LNCaP clone FGC (cell line): ENCODE measurements around the gene SIT1.

Source experiments
- DNase-seq: peaks from one replicate; pipeline ENCODE4 v3.0.0-alpha.2; 2011; ENCODE audit warnings: low read depth
- H3K4me3 ChIP-seq: 2 replicates; pipeline ENCODE4 v1.5.1; 2011; ENCODE audit warnings: mild to moderate bottlenecking, low read depth, low read length, control low read depth
- TF ChIP-seq, protein P1 (sequence below): IDR thresholded peaks from 2 replicates; pipeline ENCODE4 v1.5.1; 2012; ENCODE audit warnings: mild to moderate bottlenecking; ENCODE audit not compliant: control insufficient read depth, insufficient read depth; ENCODE audit errors: extremely low read depth

Gene SIT1

DNA sequence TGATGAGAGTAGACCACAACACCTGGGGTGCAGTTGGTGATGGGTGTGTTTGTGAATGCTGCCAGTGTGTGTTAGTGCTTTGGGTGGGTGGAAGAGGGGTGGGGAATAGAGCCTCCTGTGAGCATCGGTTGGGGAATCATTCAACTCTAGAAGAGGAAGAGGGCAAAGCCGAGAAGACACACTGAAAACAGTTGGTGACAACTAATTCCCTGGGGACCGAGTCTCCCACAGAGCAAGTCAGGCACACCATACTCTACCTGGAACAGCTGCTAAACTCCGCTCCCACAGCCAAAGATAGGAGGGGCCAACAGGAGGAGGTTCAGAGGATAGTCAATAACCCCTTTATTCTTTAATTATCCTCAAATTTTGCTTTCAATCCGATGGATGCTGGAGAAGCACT lies 15.8 kb upstream of the SIT1 start:
- H3K4me3 ChIP-seq = no peak overlapping the region
- TF ChIP-seq, protein P1, sequence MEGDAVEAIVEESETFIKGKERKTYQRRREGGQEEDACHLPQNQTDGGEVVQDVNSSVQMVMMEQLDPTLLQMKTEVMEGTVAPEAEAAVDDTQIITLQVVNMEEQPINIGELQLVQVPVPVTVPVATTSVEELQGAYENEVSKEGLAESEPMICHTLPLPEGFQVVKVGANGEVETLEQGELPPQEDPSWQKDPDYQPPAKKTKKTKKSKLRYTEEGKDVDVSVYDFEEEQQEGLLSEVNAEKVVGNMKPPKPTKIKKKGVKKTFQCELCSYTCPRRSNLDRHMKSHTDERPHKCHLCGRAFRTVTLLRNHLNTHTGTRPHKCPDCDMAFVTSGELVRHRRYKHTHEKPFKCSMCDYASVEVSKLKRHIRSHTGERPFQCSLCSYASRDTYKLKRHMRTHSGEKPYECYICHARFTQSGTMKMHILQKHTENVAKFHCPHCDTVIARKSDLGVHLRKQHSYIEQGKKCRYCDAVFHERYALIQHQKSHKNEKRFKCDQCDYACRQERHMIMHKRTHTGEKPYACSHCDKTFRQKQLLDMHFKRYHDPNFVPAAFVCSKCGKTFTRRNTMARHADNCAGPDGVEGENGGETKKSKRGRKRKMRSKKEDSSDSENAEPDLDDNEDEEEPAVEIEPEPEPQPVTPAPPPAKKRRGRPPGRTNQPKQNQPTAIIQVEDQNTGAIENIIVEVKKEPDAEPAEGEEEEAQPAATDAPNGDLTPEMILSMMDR = no peak
- no peak for DNase-seq

DNA sequence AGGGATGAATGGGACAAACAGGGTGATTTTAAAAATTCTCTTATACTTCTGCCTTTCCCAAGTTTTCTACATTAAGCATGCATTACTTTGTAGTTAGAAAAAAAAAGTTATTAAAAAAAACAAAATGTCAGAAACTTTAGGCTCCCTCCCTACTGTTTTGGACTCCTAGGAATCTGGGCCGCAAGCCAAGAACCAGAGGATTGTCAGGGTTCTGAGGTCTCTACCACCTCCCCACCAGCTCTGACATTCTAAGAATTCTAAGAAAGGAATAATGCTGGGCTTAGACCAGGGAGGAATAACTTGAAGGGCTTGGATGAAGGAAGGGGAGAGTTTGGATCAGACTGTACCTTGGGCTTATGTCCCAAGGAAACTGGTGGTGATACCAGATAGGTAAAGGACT lies 15.3 kb upstream of the SIT1 start:
- TF ChIP-seq, protein P1 = no peak
- no peak overlapping the region for H3K4me3 ChIP-seq
- DNase-seq = no peak

DNA sequence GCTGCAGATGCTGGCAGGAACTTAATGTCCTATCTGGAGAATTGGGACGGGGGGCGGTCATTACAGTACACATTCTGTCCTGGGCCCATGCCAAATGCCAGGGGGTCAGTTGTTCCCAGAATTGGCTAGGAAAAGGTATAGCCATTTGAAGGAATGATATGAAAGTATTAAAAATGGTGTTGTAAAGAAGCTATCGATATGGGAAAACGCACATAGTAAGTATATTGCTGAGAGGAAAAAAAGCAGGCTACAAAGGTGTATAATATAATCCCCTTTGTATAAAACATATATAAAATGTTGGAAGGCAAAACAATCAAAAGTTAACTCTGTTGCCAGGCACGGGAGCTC lies 14.7 kb upstream of the SIT1 start:
- H3K4me3 ChIP-seq = peak overlapping the region; percentile 83
- TF ChIP-seq, protein P1 = no peak
- no peak for DNase-seq

DNA sequence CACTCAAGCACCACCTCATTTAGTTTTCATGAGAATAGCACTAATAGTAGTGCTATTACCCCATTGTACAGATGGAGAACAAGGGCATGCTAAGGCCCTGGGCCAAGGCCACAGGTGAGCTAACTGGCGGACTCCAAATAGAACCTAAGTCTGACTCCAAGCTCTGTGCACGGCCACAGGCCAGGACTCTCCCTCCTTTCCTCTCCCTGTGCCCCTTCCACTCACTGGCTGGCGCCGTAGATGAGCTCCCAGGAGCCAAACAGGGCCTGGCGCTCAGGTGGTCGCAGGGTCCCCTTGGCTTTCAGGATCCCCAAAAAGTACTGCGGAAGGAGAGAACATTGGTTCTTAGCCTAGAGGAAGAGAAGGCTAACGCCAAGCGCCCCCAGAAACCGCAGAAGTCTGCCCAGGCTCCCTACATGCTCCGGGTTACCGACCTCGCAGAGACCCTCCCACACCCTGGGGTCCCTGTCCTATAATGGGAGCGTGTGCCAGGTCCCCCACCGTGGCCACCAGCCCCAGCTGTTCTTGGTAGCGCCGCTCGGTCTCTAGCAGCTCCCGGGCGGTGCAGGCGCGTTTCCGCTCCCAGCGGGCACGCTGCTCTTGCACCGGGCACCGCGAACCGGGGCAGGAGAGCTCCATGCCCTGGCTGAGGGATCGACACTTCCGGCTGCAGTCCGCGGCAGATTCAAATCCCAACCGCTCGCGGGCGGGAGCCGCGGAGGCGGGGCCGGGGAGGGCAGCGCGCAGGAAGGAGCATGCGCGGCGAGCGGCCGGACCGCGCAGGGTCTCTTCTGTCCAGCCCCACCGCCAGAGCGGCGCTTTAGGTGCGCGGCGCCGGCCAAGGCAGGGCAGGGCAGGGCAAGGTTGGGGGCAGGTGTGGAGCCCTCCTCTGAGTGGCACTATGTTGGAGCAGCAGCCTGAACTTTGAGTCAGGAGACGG lies 14.1 kb upstream of the SIT1 start, which contains the start of gene ARHGEF39:
TSS of gene ARHGEF39 (minus strand) at position 665 of the 940 bp plus-strand sequence. CDS start at position 639, 26 bp downstream.
- peak within 1 kb of the TSS; percentile 83 for H3K4me3 ChIP-seq
- TF ChIP-seq, protein P1 = peak; percentile 57
- DNase-seq = peak; percentile 40

DNA sequence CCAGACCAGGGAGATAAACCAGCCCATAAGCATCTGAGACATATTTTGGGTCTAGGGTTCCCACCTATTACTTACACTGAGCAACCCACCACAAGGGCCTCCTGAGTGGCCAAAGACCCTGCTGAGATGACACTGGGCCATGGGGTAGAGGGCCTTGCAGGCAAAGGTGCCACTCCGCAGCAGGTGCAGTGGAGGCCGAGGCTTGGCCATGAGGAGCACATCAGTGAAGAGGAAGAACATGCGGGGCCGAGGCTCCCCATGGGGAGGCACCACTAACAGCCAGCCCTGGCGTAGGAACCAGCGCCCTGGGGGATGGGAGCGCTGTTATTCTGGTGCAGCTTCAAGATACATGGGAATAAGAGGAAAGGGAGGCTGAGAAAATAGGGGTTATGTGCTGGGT lies 11.7 kb upstream of the SIT1 start:
- H3K4me3 ChIP-seq = no peak overlapping the region
- no peak for DNase-seq
- TF ChIP-seq, protein P1 = no peak

DNA sequence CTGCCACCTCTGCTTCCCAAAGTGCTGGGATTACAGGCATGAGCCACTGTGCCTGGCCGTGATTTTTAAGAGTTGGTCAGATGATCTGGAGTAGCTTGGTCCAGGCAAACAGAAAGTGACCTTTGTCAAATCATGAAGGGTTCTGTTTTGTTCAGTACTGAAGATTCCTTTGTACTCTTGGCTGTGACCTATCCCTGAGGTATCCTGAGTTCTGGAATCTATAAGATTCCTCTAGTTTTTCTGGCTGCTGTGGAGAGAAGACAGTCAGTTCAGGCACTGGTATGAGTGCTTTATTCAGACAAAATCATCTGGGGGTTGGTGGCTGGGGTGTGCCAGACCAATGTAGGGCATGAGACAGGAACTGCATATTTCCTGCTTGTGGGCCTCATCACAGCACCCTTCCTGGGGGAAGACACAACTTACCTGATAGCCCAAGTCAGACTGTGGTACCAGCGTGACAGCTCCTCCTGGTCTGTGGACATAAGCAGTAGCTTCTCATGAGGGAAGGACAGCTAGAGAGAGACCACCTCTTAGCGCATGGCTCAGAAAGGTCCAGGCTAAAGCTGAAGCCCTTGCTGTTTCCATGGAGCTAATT lies 11.1 kb upstream of the SIT1 start:
- TF ChIP-seq, protein P1 = no peak
- no peak for DNase-seq
- H3K4me3 ChIP-seq = no peak overlapping the region
